ENCODE data around the gene DYRK3.

Gene DYRK3

GRCh38 chr1:206590025-206590758, 45.1 kb upstream of the DYRK3 start:
- peaks cover 18% of the 10 kb centered on the region for H3K36me3 ChIP-seq (replicated peaks)
- in situ Hi-C loops (cut with HindIII; ENCODE audit: low pct_ligation_motif_present, low sequenced_read_pairs), result loop anchor here (25.0 kb wide), 1 partner anchor 103 kb away; no protein-coding TSS in a partner anchor
- DNase-seq, result peak; percentile 64
- TF ChIP-seq CTCF (IDR thresholded peaks at IDR 0.05; ENCODE audit: low read depth, low read length, missing control alignments), result peak; percentile 53
- H3K27me3 ChIP-seq (replicated peaks), result no peaks in the 10 kb centered on the region
- peak overlapping the region; percentile 39 for H3K27ac ChIP-seq
- H3K4me3 ChIP-seq (ENCODE audit: low read depth, low read length), result no peak overlapping the region

- in situ Hi-C loops (cut with HindIII; ENCODE audit: low pct_ligation_motif_present, low sequenced_read_pairs), result loop anchor here (25.0 kb wide), 1 partner anchor 104 kb away; no protein-coding TSS in a partner anchor
- no peak for DNase-seq
- no peaks in the 10 kb centered on the region for H3K27me3 ChIP-seq (replicated peaks)
- H3K36me3 ChIP-seq (replicated peaks), result peaks cover 23% of the 10 kb centered on the region
- no peak overlapping the region for H3K4me3 ChIP-seq (ENCODE audit: low read depth, low read length)
- TF ChIP-seq CTCF (IDR thresholded peaks at IDR 0.05; ENCODE audit: low read depth, low read length, missing control alignments), result no peak
- H3K27ac ChIP-seq, result no peak overlapping the region
These were observed 44.1 kb upstream of the DYRK3 start for GRCh38 chr1:206591226-206591625.

DNA sequence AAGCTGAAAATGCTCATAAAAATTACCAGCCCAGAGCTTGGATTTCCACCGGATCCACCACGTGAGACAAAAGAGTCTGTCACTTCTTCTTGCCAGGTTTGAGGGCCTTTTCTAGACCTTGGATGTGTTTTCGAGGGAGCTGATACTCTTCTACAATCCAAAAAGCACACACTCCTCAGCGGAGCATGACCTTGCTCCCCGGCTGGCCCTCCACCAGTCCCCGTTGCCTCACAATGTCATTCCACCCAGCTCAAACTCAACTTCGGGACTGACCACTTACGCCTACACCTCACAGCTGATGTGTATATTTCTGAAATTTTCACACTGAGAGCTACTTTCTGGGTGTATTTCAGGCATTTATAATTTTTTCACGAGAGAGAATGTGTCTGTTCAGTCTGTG, 43.6 kb upstream of the DYRK3 start:
- no peak for TF ChIP-seq CTCF (IDR thresholded peaks at IDR 0.05; ENCODE audit: low read depth, low read length, missing control alignments)
- in situ Hi-C loops (cut with HindIII; ENCODE audit: low pct_ligation_motif_present, low sequenced_read_pairs), result loop anchor here (25.0 kb wide), 1 partner anchor 104 kb away; no protein-coding TSS in a partner anchor
- Histone ChIP-seq H3K27me3 (replicated peaks) (no peaks in the 10 kb centered on the region), H3K27ac (no peak overlapping the region), H3K4me3 (ENCODE audit: low read depth, low read length) (no peak overlapping the region), H3K36me3 (replicated peaks) (peaks cover 25% of the 10 kb centered on the region)
- no peak for DNase-seq

- H3K4me3 ChIP-seq (ENCODE audit: low read depth, low read length), result no peak overlapping the region
- no peak overlapping the region for H3K27ac ChIP-seq
- TF ChIP-seq CTCF (IDR thresholded peaks at IDR 0.05; ENCODE audit: low read depth, low read length, missing control alignments), result no peak
- in situ Hi-C loops (cut with HindIII; ENCODE audit: low pct_ligation_motif_present, low sequenced_read_pairs), result loop anchor here (25.0 kb wide), 1 partner anchor 106 kb away; no protein-coding TSS in a partner anchor
- DNase-seq, result no peak
- no peaks in the 10 kb centered on the region for H3K27me3 ChIP-seq (replicated peaks)
- peaks cover 33% of the 10 kb centered on the region for H3K36me3 ChIP-seq (replicated peaks)
These were observed 41.9 kb upstream of the DYRK3 start for GRCh38 chr1:206593351-206593925.

DNA sequence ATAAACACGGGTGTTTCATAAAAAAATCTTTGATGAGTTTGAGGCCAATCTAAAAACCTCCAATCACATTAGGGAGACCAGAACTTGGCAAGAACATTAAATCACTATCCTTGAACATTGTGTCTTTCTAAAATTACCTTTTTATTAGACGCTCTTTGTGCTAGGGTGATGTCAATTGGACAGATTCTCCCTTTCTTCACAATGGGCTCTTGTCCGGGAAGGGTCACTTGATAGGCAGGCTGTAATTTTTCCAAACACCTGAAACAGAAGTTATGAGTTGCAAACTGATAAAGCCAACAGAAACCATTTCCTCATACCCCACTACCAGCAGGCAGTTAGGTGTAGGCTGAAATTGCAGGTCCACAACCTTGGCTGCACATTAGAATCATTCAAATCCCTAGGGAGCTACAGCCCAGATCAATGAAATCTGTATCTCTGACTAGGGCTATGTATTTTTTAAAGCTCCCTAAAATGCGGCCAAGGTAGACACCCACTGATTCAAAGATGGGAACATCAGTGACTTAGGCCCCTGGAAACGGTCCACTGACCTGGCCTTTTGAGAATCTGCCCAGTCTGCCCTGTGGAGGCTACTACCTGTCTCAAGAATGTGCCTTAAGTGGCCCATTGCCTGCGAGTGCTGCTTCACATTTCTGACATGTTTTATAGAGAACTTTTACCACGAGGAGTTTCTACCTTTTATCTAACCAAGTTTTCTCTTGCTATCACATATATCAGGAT, 39.6 kb upstream of the DYRK3 start:
- in situ Hi-C loops (cut with HindIII; ENCODE audit: low pct_ligation_motif_present, low sequenced_read_pairs), result loop anchor here (25.0 kb wide), 1 partner anchor 108 kb away; no protein-coding TSS in a partner anchor
- DNase-seq, result no peak
- Histone ChIP-seq H3K27ac (no peak overlapping the region), H3K36me3 (replicated peaks) (peaks cover 49% of the 10 kb centered on the region), H3K27me3 (replicated peaks) (no peaks in the 10 kb centered on the region), H3K4me3 (ENCODE audit: low read depth, low read length) (no peak overlapping the region)
- TF ChIP-seq CTCF (IDR thresholded peaks at IDR 0.05; ENCODE audit: low read depth, low read length, missing control alignments), result no peak

Data from brain microvascular endothelial cell (primary cell).